GM12875 (cell line): Measurements from ENCODE around the gene ELOVL7.
"Not testable (repeated sequence)": the region's sequence is repeated elsewhere in the genome, so short reads cannot be mapped to it uniquely, and the experiment has no call there.

Source experiments
- H3K4me3 ChIP-seq: one replicate; pipeline ENCODE4 v1.5.1; 2011; ENCODE audit warnings: low read depth, low read length, control low read depth
- CTCF ChIP-seq: IDR thresholded peaks from 2 replicates; pipeline ENCODE4 v1.5.1; 2011; ENCODE audit warnings: low read depth, mild to moderate bottlenecking, control low read depth, inconsistent platforms, low read length, moderate library complexity, borderline replicate concordance; ENCODE audit not compliant: insufficient read depth

ELOVL7 gene

DNA sequence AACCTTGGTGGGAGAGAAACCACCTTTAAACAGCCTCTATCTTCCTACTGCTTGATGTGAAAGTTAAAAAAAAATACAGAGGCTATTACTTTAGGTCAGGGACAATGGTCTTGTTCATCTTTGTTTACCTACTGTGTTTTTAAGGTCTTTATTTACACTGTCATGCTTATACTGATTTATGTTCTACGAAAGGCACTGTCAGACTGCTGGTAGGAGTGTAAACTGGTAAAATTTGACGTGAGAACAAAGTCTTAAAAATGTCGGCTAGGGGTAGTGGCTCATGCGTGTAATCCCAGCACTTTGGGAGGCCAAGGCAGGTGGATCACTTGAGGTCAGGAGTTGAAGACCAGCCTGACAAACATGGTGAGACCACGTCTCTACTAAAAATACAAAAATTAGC lies 42.1 kb upstream of the ELOVL7 start:
- no peak overlapping the region for H3K4me3 ChIP-seq
- TF ChIP-seq CTCF, result no peak

GRCh38 chr5:60883229-60883628 lies 39.2 kb upstream of the ELOVL7 start:
- peak; percentile 17; the same call in 1 of the 2 replicates for TF ChIP-seq CTCF
- no peak overlapping the region for H3K4me3 ChIP-seq

DNA sequence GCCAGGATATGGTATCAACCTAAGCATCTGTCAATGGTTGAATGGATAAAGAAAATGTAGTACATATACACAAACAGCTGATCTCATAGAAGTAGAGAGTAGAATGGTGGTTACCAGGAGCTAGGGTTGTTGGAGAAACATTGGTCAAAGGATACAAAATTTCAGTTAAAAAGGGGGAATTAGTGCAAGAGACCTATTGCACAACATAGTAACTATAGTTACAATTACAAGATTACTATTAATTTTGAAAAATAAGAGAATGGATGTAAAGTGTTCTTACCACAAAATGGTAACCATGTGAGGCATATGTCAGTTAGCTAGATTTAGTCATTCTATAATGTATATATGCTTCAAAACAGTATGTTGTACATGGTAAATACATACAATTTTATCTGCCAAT lies 28.8 kb upstream of the ELOVL7 start:
- TF ChIP-seq CTCF, result no peak

GRCh38 chr5:60870857-60871256 lies 26.8 kb upstream of the ELOVL7 start:
- TF ChIP-seq CTCF, result no peak
- no peak overlapping the region for H3K4me3 ChIP-seq

More for the DNA sequence above, 28.8 kb upstream of the ELOVL7 start:
- H3K4me3 ChIP-seq, result no peak overlapping the region

GRCh38 chr5:60860572-60860971 lies 16.5 kb upstream of the ELOVL7 start:
- H3K4me3 ChIP-seq, result not testable (repeated sequence)

DNA sequence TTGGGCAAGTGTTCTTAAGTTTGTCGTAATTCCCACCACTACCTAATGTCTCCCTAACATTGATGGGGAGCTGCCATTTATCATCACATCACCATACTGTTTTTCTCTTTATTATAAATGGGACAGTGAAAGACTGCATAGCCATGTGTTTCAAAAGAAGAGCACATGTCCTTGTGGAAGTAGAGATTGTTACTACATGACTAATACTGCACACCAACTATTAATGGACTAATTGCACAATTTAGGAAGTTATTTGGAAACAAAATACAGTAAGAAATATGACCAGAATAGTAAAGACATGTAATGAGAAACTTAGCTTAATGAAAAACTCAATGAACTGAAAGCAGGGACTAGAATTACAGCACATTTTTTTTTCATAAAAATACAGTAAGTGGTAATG lies 12.0 kb upstream of the ELOVL7 start:
- no peak for TF ChIP-seq CTCF
- no peak overlapping the region for H3K4me3 ChIP-seq

DNA sequence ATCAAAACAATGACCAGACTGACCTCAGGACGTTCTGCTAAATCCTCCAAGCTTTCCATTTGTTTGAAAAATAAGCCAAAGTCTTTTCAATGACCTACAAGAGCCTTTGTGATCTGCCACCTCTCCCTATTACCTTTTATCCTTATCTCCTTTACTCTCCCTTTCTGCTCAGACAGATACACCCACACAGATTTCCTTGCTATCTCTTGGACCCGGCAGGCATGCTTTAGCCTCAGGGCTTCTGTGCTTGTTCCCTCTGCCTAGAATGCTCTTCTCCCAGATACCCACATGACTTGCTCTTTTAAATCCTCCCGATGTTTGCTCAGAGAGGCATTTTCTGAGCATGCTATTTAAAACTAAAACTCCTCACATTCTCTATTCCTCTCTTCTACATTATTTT lies 8.9 kb upstream of the ELOVL7 start:
- no peak for TF ChIP-seq CTCF

DNA sequence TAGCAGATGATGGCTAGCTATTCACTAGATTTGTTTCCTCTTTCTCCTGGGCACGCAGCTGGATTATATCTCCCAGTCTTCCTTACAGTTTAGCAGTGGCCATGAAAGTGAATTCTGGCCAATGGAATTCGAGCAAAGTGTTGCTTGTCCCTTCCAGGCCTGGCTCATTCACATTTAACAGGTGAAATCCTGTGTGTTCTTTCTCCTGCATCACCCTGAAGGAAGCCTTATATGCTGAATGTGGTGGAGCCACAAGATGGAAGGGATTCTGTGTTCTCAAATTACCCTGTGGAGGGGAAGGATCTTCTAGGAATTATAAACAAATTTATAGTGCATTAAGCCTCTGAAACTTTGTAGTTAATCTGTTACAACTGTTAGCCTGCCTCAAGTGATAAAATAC lies 8.2 kb upstream of the ELOVL7 start:
- no peak overlapping the region for H3K4me3 ChIP-seq
- TF ChIP-seq CTCF, result no peak

More for the DNA sequence above, 8.9 kb upstream of the ELOVL7 start:
- H3K4me3 ChIP-seq, result no peak overlapping the region
